Mesenchymal stem cell (in vitro differentiated cells and primary cell): Measurements from ENCODE around the gene MMD2.
A peak's percentile ranks its signal among the peaks of the same experiment; 100 is the strongest.

Experiments
- DNase-seq: peaks from one replicate; pipeline ENCODE4 v3.0.0-alpha.2; 2013
- H2AFZ ChIP-seq: one replicate; pipeline ENCODE4 v1.6.1; 2013; ENCODE audit warnings: low read depth, mild to moderate bottlenecking, control low read depth, inconsistent platforms, low read length, moderate library complexity
- H2AK5ac ChIP-seq: 2 replicates; pipeline ENCODE4 v1.6.1; 2013; ENCODE audit warnings: low read length, moderate library complexity, mild to moderate bottlenecking, inconsistent platforms; ENCODE audit not compliant: severe bottlenecking
- H2BK120ac ChIP-seq: one replicate; pipeline ENCODE4 v1.6.1; 2013; ENCODE audit warnings: low read depth, mild to moderate bottlenecking, inconsistent platforms, low read length, moderate library complexity
- H2BK12ac ChIP-seq, 2 experiments: one replicate each; pipeline ENCODE4 v1.6.1; 2013; ENCODE audit warnings: inconsistent platforms in 2 of 2, low read length in 2 of 2, mild to moderate bottlenecking in 2 of 2, moderate library complexity in 2 of 2, control low read depth in 1 of 2
- H2BK15ac ChIP-seq: one replicate; pipeline ENCODE4 v1.6.1; 2013; ENCODE audit warnings: mild to moderate bottlenecking, low read depth, inconsistent platforms; ENCODE audit not compliant: poor library complexity, severe bottlenecking
- H2BK5ac ChIP-seq: 2 replicates; pipeline ENCODE4 v1.6.1; 2013; ENCODE audit warnings: low read depth, mild to moderate bottlenecking, low read length, control low read depth, inconsistent platforms; ENCODE audit not compliant: poor library complexity, severe bottlenecking
- H3K14ac ChIP-seq, 2 experiments: one replicate each; pipeline ENCODE4 v1.6.1; 2013; ENCODE audit warnings: inconsistent platforms in 2 of 2, low read length in 2 of 2, control low read depth in 1 of 2, mild to moderate bottlenecking in 1 of 2, moderate library complexity in 1 of 2
- H3K18ac ChIP-seq, 2 experiments: one replicate each; pipeline ENCODE4 v1.6.1; 2013; ENCODE audit warnings: inconsistent platforms in 2 of 2, low read length in 2 of 2, control low read depth in 1 of 2, low read depth in 1 of 2, mild to moderate bottlenecking in 1 of 2
- H3K23ac ChIP-seq, 2 experiments: one replicate each; pipeline ENCODE4 v1.6.1; 2013; ENCODE audit warnings: inconsistent platforms in 2 of 2, low read length in 2 of 2, mild to moderate bottlenecking in 2 of 2, moderate library complexity in 2 of 2, control low read depth in 1 of 2
- H3K27ac ChIP-seq: 2 replicates; pipeline ENCODE4 v1.5.1; 2013; ENCODE audit warnings: mild to moderate bottlenecking, moderate library complexity, low read length, control low read depth, inconsistent platforms; ENCODE audit not compliant: poor library complexity, severe bottlenecking
- H3K27me3 ChIP-seq, 2 experiments: 2 replicates each; pipeline versions ENCODE4 v1.6.1 to v1.7.0; 2013; ENCODE audit warnings: low read length in 2 of 2, mild to moderate bottlenecking in 2 of 2, moderate library complexity in 2 of 2, control low read depth in 1 of 2, inconsistent platforms in 1 of 2; ENCODE audit not compliant: control insufficient read depth in 1 of 2, insufficient read depth in 1 of 2
- H3K36me3 ChIP-seq, 2 experiments: 2 replicates each; pipeline versions ENCODE4 v1.6.1 to v1.7.0; 2013; ENCODE audit warnings: low read length in 2 of 2, control low read depth in 1 of 2, inconsistent platforms in 1 of 2, low read depth in 1 of 2, mild to moderate bottlenecking in 1 of 2; ENCODE audit not compliant: insufficient read depth in 2 of 2, control insufficient read depth in 1 of 2
- H3K4ac ChIP-seq, 2 experiments: one replicate each; pipeline ENCODE4 v1.6.1; 2013; ENCODE audit warnings: inconsistent platforms in 2 of 2, low read length in 2 of 2, mild to moderate bottlenecking in 2 of 2, moderate library complexity in 2 of 2, control low read depth in 1 of 2, low read depth in 1 of 2
- H3K4me1 ChIP-seq: 2 replicates; pipeline ENCODE4 v1.6.1; 2013; ENCODE audit warnings: low read depth, low read length, control low read depth; ENCODE audit not compliant: control insufficient read depth, insufficient read depth
- H3K4me2 ChIP-seq: 2 replicates; pipeline ENCODE4 v1.6.1; 2013; ENCODE audit warnings: low read length, mild to moderate bottlenecking, inconsistent platforms; ENCODE audit not compliant: poor library complexity, severe bottlenecking
- H3K4me3 ChIP-seq, 2 experiments: 2 replicates each; pipeline versions ENCODE4 v1.5.1 to v1.7.0; 2013; ENCODE audit warnings: low read length in 2 of 2, mild to moderate bottlenecking in 2 of 2, control low read depth in 1 of 2, low read depth in 1 of 2; ENCODE audit not compliant: insufficient read depth in 1 of 2
- H3K79me1 ChIP-seq: replicated peaks from 2 replicates; pipeline ENCODE4 v1.6.1; 2013; ENCODE audit warnings: mild to moderate bottlenecking, control low read depth, low read length, inconsistent platforms; ENCODE audit not compliant: poor library complexity, severe bottlenecking
- H3K9ac ChIP-seq: 2 replicates; pipeline ENCODE4 v1.7.0; 2013; ENCODE audit warnings: mild to moderate bottlenecking, low read length, moderate library complexity
- H3K9me3 ChIP-seq: 2 replicates; pipeline ENCODE4 v1.7.0; 2013; ENCODE audit warnings: mild to moderate bottlenecking, low read length; ENCODE audit not compliant: control insufficient read depth
- H4K8ac ChIP-seq: one replicate; pipeline ENCODE4 v1.6.1; 2013; ENCODE audit warnings: inconsistent platforms, mild to moderate bottlenecking, low read length, moderate library complexity
- H4K91ac ChIP-seq: one replicate; pipeline ENCODE4 v1.6.1; 2013; ENCODE audit warnings: mild to moderate bottlenecking, low read length, inconsistent platforms
- WGBS: methylation state at CpG from one replicate; pipeline ENCODE4 v1.1.7; 2013; ENCODE audit warnings: mixed read lengths; 5-methylcytosine and 5-hydroxymethylcytosine counted together

MMD2 gene

DNA sequence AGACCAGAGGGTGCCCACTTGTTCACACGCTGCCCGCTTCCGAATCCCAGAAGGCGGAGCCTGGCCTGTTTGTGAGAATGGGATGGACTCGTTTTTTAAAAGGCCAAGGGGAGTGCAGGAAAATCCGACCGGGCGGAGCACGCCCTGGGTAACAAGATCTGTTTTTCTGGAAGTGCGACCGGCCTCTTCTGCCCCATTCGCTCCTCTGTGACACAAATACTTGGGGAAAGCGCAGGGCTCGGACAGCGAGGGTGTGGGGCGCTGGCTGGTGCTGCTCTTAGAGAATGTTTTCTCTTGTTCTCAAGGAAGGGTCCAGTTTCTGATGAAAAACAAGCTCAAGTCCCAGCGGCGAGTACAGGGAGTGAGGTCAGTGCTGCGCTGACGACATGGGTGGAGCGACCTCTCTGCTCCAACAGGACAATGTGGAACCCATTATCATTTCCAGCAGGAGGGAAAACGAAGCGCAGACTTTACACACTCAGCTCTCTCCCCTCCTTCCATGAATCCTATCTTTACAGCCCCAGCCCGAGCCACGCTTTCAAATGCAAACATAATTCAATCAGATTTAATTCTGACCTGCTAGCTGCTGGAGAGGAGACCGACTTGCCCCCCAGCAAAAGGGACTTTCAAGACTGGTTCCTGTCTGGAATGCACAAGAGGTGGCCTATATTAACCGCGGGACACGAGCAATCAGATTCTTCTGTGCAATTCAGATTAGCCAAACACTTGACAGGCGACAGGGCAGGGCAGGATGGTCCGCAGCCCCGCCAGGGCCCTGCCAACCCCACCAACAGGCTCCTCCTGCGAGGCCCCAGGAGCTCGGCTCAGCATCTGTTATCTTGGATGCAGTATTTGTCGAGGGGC is 76.6 kb downstream of the MMD2 start:
- peak overlapping the region in 1 of 2 experiments; percentile 56 for H3K23ac ChIP-seq
- H2BK5ac ChIP-seq: no peak overlapping the region
- no peaks in the 10 kb centered on the region for H3K36me3 ChIP-seq
- H3K27me3 ChIP-seq: peaks cover 6 to 15% of the 10 kb centered on the region in 2 experiments
- H3K9me3 ChIP-seq: no peaks in the 10 kb centered on the region
- H3K27ac ChIP-seq: no peak overlapping the region
- no peak overlapping the region for H3K14ac ChIP-seq
- H3K18ac ChIP-seq: no peak overlapping the region
- H2BK12ac ChIP-seq: no peak overlapping the region
- H2AFZ ChIP-seq: no peak overlapping the region
- H3K4ac ChIP-seq: no peak overlapping the region
- no peak overlapping the region for H4K91ac ChIP-seq
- no peak overlapping the region for H2AK5ac ChIP-seq
- peak; percentile 63 for DNase-seq
- no peak overlapping the region for H2BK120ac ChIP-seq
- peak overlapping the region in 1 of 2 experiments; percentile 75 for H3K4me3 ChIP-seq
- 20% methylated on average over 33 of the region's 35 CpGs for WGBS
- no peak overlapping the region for H2BK15ac ChIP-seq
- H3K4me2 ChIP-seq: peak overlapping the region; percentile 66
- H4K8ac ChIP-seq: no peak overlapping the region
- H3K79me1 ChIP-seq: no peaks in the 10 kb centered on the region
- H3K4me1 ChIP-seq: peaks cover 18% of the 10 kb centered on the region
- peak overlapping the region; percentile 90 for H3K9ac ChIP-seq

DNA sequence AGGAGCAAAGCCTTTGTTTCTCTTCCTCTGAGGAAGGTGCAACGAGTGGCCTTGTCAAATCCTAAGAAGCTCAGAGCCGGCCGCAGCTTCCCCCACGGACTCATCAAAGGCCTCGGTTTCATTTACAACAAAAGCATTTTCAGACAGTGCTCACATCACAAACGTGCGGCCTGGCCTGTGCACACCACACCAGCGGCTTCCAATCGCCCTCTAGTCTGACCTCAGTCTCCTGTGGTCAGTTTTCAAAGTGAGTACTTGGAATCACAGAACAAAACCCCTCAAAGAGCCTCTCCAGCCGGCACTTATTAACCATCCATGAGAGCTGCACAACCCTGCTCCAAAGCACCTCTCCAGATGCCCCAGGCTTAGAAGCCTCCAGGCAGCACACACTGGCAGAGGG is 78.8 kb downstream of the MMD2 start:
- Histone ChIP-seq H3K4me2 (no peak overlapping the region), H3K4me3 (peak overlapping the region in 1 of 2 experiments; percentile 58), H4K91ac (no peak overlapping the region), H2BK15ac (no peak overlapping the region), H2BK12ac (no peak overlapping the region), H3K4me1 (peaks cover 18% of the 10 kb centered on the region), H2AK5ac (no peak overlapping the region), H2AFZ (no peak overlapping the region), H3K18ac (no peak overlapping the region), H3K14ac (no peak overlapping the region), H3K27me3 (peaks cover 6 to 15% of the 10 kb centered on the region in 2 experiments), H3K27ac (no peak overlapping the region), H2BK5ac (no peak overlapping the region), H3K79me1 (no peaks in the 10 kb centered on the region), H2BK120ac (no peak overlapping the region), H3K9ac (peak overlapping the region; percentile 49), H3K4ac (no peak overlapping the region), H3K9me3 (no peaks in the 10 kb centered on the region), H3K23ac (no peak overlapping the region), H3K36me3 (no peaks in the 10 kb centered on the region), H4K8ac (no peak overlapping the region)
- no peak for DNase-seq
- 50% methylated on average over 10 of the region's 10 CpGs for WGBS

DNA sequence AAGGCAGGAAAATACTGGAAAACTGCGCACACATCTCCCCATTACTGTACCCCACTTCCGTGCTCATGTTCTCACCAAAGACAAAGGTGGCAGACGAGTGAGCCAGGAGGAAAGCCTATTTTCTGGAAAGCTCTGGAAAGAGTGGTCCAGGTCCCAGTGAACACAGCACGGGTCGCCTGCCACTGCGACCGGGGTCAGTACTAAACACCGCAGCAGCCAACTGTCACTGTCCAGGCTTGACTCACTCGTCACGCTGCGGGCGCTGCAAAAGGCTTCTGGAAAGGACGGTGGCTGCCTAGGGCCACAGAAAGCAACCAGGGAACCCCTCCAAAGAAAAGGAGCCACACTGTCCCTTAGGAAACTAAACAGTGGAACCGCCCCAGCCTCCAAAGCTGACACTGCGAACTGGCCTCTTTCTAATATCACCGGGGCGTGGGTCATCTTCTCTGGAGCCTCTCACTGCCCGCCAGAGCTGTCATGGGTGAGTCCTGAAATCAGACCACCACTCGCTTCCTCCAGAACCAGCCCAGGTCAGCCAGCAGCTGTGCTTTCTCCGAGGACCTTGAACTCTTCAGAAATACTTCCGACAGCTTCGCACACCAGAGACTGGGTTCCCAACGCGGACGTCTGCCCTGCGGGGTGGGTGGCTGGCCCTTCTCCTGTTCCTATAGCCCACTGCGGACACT is 79.4 kb downstream of the MMD2 start:
- no peak overlapping the region for H3K4me2 ChIP-seq
- no peak overlapping the region for H4K8ac ChIP-seq
- H3K9me3 ChIP-seq: no peaks in the 10 kb centered on the region
- no peak overlapping the region for H2AFZ ChIP-seq
- H3K79me1 ChIP-seq: no peaks in the 10 kb centered on the region
- DNase-seq: no peak
- H3K36me3 ChIP-seq: no peaks in the 10 kb centered on the region
- H3K4me1 ChIP-seq: peaks cover 18% of the 10 kb centered on the region
- H3K27ac ChIP-seq: no peak overlapping the region
- peak overlapping the region in 1 of 2 experiments; percentile 58 for H3K4me3 ChIP-seq
- H3K9ac ChIP-seq: peak overlapping the region; percentile 49
- H3K27me3 ChIP-seq: peaks cover 6 to 15% of the 10 kb centered on the region in 2 experiments
- no peak overlapping the region for H2AK5ac ChIP-seq
- WGBS: 72% methylated on average over 27 of the region's 27 CpGs
- no peak overlapping the region for H3K4ac ChIP-seq
- H4K91ac ChIP-seq: no peak overlapping the region
- H2BK15ac ChIP-seq: no peak overlapping the region
- no peak overlapping the region for H2BK5ac ChIP-seq
- no peak overlapping the region for H3K14ac ChIP-seq
- no peak overlapping the region for H3K18ac ChIP-seq
- H2BK120ac ChIP-seq: no peak overlapping the region
- H3K23ac ChIP-seq: no peak overlapping the region
- H2BK12ac ChIP-seq: no peak overlapping the region
